Fibroblast of lung (primary cell): ENCODE measurements around the gene SP110. TPM values are rescaled to one million over a fixed set of nuclear protein-coding genes. Genes with fewer than 3 reads are reported as not detected.

Experiments
- DNase-seq, 2 donors: peaks; one replicate each; pipeline versions ENCODE4 v3.0.0 to v3.0.0-alpha.2; 2010; ENCODE audit warnings: low read depth in 2 of 2
- H2AFZ ChIP-seq: 2 replicates; pipeline ENCODE4 v1.5.1; 2012; ENCODE audit warnings: low read length, control low read depth, inconsistent platforms
- H3K27ac ChIP-seq: 2 replicates; pipeline ENCODE4 v1.5.1; 2011; ENCODE audit warnings: low read length, control low read depth; ENCODE audit not compliant: insufficient read depth
- H3K27me3 ChIP-seq: 2 replicates; pipeline ENCODE4 v1.5.1; 2011; ENCODE audit warnings: mild to moderate bottlenecking, low read length; ENCODE audit not compliant: control insufficient read depth, insufficient read depth
- H3K36me3 ChIP-seq: 2 replicates; pipeline ENCODE4 v1.5.1; 2011; ENCODE audit warnings: low read length; ENCODE audit not compliant: control insufficient read depth, insufficient read depth
- H3K4me1 ChIP-seq: 2 replicates; pipeline ENCODE4 v1.5.1; 2011; ENCODE audit warnings: low read length; ENCODE audit not compliant: control insufficient read depth, insufficient read depth; ENCODE audit errors: extremely low read depth
- H3K4me2 ChIP-seq: 2 replicates; pipeline ENCODE4 v1.5.1; 2011; ENCODE audit warnings: low read length, control low read depth; ENCODE audit not compliant: insufficient read depth; ENCODE audit errors: extremely low read depth
- H3K4me3 ChIP-seq, 4 experiments: fragments of 200-600 bp in 1 of 4; sonication (generic) in 1 of 4; replicated peaks in 1 of 4; 2 replicates each; pipeline ENCODE4 v1.5.1; 2011 to 2016; ENCODE audit warnings: low read length in 4 of 4, low read depth in 3 of 4, mild to moderate bottlenecking in 3 of 4, control low read depth in 2 of 4, inconsistent platforms in 1 of 4, mixed read lengths in 1 of 4; ENCODE audit not compliant: insufficient read depth in 1 of 4; ENCODE audit errors: control extremely low read depth in 1 of 4
- H3K79me2 ChIP-seq: 2 replicates; pipeline ENCODE4 v1.5.1; 2012; ENCODE audit warnings: mild to moderate bottlenecking, low read length, inconsistent platforms; ENCODE audit not compliant: control insufficient read depth, insufficient read depth
- H3K9ac ChIP-seq: 2 replicates; pipeline ENCODE4 v1.5.1; 2011; ENCODE audit warnings: mild to moderate bottlenecking, low read length, control low read depth; ENCODE audit not compliant: insufficient read depth
- H3K9me3 ChIP-seq: 2 replicates; pipeline ENCODE4 v1.5.1; 2012; ENCODE audit warnings: low read depth, low read length; ENCODE audit not compliant: control insufficient read depth, insufficient read depth
- H4K20me1 ChIP-seq: 2 replicates; pipeline ENCODE4 v1.5.1; 2011; ENCODE audit warnings: low read length; ENCODE audit not compliant: control insufficient read depth, insufficient read depth; ENCODE audit errors: extremely low read depth
- CTCF ChIP-seq, 2 donors: IDR thresholded peaks in 1 of 2; conservative IDR thresholded peaks in 1 of 2; 1 replicate in 1 of 2; 2 replicates in 1 of 2; pipeline ENCODE4 v1.5.1; 2011 to 2012; ENCODE audit warnings: low read length in 2 of 2, control low read depth in 1 of 2, inconsistent platforms in 1 of 2, low read depth in 1 of 2, mild to moderate bottlenecking in 1 of 2
- EZH2 ChIP-seq: IDR thresholded peaks from 2 replicates; pipeline ENCODE4 v1.5.1; 2012; ENCODE audit warnings: low read length, control low read depth, mild to moderate bottlenecking; ENCODE audit errors: missing control alignments
- polyA plus RNA-seq, 2 donors: library from polyadenylated mRNA; depleted of rRNA in 1 of 2; stranded (reverse) in 1 of 2; unstranded in 1 of 2; fragments of >200 nt; gene quantifications; 2 replicates each; pipeline ENCODE4 v1.2.1, GENCODE V29; 2011 to 2012; ENCODE audit warnings: missing spikeins in 1 of 2
- total RNA-seq: library from RNA; depleted of rRNA; stranded (reverse); fragments of >200 nt; gene quantifications from 2 replicates; pipeline ENCODE4 v1.2.1, GENCODE V29; 2014

Gene SP110
- total and polyA plus RNA-seq, 2 donors (not counting 1 experiment from before 2014, with no cell fraction given), result 9.2 to 12.7 TPM

- H3K4me1 ChIP-seq, result no peaks in the 10 kb centered on the region
- no peak overlapping the region for H3K4me2 ChIP-seq
- no peak for TF ChIP-seq EZH2
- no peak for TF ChIP-seq CTCF (conservative IDR thresholded peaks at IDR 0.05 in 1 of 2, IDR thresholded peaks at IDR 0.05 in 1 of 2; ENCODE audit: low read depth in 1 of 2, low read length in 2 of 2)
Observed at GRCh38 chr2:230254152-230254881, 34.5 kb upstream of the SP110 start.

GRCh38 chr2:230250231-230250630 is 30.4 kb upstream of the SP110 start:
- TF ChIP-seq EZH2 (no peak), CTCF (conservative IDR thresholded peaks at IDR 0.05 in 1 of 2, IDR thresholded peaks at IDR 0.05 in 1 of 2; ENCODE audit: low read depth in 1 of 2, low read length in 2 of 2) (no peak)

More at GRCh38 chr2:230254152-230254881, 34.5 kb upstream of the SP110 start:
- DNase-seq, result no peak
- no peak overlapping the region for H3K4me3 ChIP-seq
- H3K9ac ChIP-seq, result no peak overlapping the region
- no peaks in the 10 kb centered on the region for H3K27me3 ChIP-seq
- no peaks in the 10 kb centered on the region for H3K9me3 ChIP-seq
- no peak overlapping the region for H2AFZ ChIP-seq
- no peak overlapping the region for H3K27ac ChIP-seq
- H3K36me3 ChIP-seq, result no peaks in the 10 kb centered on the region
- H3K79me2 ChIP-seq, result no peaks in the 10 kb centered on the region
- no peaks in the 10 kb centered on the region for H4K20me1 ChIP-seq

GRCh38 chr2:230246206-230246605 is 26.4 kb upstream of the SP110 start:
- no peak overlapping the region for H3K27ac ChIP-seq
- TF ChIP-seq EZH2 (no peak), CTCF (conservative IDR thresholded peaks at IDR 0.05 in 1 of 2, IDR thresholded peaks at IDR 0.05 in 1 of 2; ENCODE audit: low read depth in 1 of 2, low read length in 2 of 2) (no peak)
- H3K4me2 ChIP-seq, result no peak overlapping the region
- H3K9ac ChIP-seq, result no peak overlapping the region
- H3K36me3 ChIP-seq, result no peaks in the 10 kb centered on the region
- no peak overlapping the region for H2AFZ ChIP-seq
- peaks cover 3% of the 10 kb centered on the region for H3K27me3 ChIP-seq
- H3K4me1 ChIP-seq, result no peaks in the 10 kb centered on the region
- H4K20me1 ChIP-seq, result no peaks in the 10 kb centered on the region
- H3K79me2 ChIP-seq, result no peaks in the 10 kb centered on the region
- no peaks in the 10 kb centered on the region for H3K9me3 ChIP-seq
- DNase-seq, result no peak
- no peak overlapping the region for H3K4me3 ChIP-seq

More at GRCh38 chr2:230250231-230250630, 30.4 kb upstream of the SP110 start:
- Histone ChIP-seq H3K27me3 (no peaks in the 10 kb centered on the region), H3K4me2 (no peak overlapping the region), H4K20me1 (no peaks in the 10 kb centered on the region), H3K27ac (no peak overlapping the region), H3K9ac (no peak overlapping the region), H3K36me3 (no peaks in the 10 kb centered on the region), H3K4me1 (no peaks in the 10 kb centered on the region), H2AFZ (no peak overlapping the region), H3K79me2 (no peaks in the 10 kb centered on the region), H3K9me3 (no peaks in the 10 kb centered on the region), H3K4me3 (no peak overlapping the region)
- DNase-seq, result no peak
